Stimulated activated CD4-positive, alpha-beta T cell treated with anti-CD3 and anti-CD28 coated beads, TNF-alpha, amount 100 ng/mL, for 4 hours (primary cell): ENCODE results near the gene UNK.
"Not testable (repeated sequence)": the region's sequence is repeated elsewhere in the genome, so short reads cannot be mapped to it uniquely, and the experiment has no call there.

Experiments
- DNase-seq, 3 experiments: peaks; one replicate each; pipeline ENCODE4 v3.0.0-alpha.2; 2020; ENCODE audit warnings: low read depth in 3 of 3

Gene UNK

GRCh38 chr17:75848523-75849278 is 64.1 kb downstream of the UNK start:
- peak; percentile 57 to 85 (median 74) for DNase-seq

GRCh38 chr17:75849279-75849646 is 64.7 kb downstream of the UNK start:
- no peak for DNase-seq

- DNase-seq: no peak
Measured at GRCh38 chr17:75849724-75850123, 65.1 kb downstream of the UNK start.

- DNase-seq: no peak
Measured at GRCh38 chr17:75850928-75851692, 66.5 kb downstream of the UNK start.

- not testable (repeated sequence) for DNase-seq
Measured at GRCh38 chr17:75851693-75851991, 67.0 kb downstream of the UNK start.

- DNase-seq: no peak
Measured at GRCh38 chr17:75853433-75853832, 68.8 kb downstream of the UNK start.

DNA sequence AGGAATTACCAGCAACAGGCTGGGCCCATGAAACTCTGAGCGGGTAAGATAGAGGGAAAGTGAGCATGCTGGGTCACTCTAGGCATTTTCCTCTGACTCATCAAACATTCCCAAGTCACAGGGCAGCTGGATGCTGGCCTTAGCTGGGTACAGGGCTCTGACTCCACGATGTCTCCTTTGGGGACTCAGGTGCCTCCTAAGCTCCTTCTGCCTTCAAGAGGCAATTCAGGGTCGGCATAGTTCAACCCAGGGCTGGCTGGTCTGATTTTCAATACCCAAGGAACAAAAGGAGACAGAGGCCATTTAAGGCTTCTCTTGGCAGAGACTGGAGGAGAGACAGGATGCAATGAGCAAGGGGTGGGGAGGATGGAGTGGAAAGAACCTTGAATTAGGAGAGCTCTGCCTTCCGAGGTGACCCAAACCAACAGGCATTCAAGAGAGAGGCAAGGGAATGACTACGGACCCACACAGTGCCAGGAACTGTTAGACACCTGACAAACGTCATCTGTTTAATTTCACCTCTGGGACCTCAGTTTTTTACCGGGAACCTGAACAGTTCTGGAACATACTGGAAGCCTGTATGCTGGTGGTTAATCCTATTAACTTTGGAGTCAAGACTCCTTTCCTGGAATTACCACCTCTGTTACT is 69.6 kb downstream of the UNK start:
- no peak for DNase-seq

- DNase-seq: no peak
Measured at GRCh38 chr17:75854881-75855309, 70.3 kb downstream of the UNK start.

- peak; percentile 87 to 98 (median 96) for DNase-seq
Measured at GRCh38 chr17:75855310-75856061, 70.9 kb downstream of the UNK start, which contains the start of gene WBP2. TSS of gene WBP2 (minus strand) at chr17:75855335. CDS start at chr17:75855297, 38 bp downstream.

DNA sequence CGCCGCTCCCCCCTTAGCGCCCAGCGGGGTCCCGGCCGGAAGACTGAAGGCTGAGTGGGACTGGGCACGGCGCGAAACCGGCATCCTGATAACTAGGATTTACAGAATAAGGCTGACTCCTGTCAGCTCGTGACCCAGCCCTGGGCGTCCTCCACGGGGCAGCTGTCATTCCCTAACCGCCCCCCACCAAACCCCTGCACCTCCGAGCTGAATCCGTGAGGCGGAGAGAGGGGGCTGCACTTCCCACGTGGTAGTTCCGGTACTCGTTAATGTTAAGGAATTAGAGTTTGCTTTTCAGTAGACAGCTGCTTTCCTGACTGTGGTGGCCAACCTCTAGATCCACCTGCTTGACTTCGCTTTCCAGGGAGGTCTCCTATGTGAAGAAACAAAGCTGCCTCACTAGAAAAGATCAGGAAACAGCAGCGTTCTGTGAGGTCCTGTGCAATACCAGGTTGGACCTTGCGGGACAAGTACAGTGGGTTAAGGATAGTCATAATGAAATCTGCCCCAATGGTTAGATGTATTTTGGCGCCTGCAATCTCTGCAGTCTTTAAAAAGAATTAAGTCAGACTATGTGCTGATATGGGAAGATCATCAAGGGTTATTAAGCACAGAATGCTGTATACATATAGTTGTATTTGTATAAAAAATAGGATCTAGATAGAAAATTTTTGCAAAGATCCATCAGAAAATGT is 71.6 kb downstream of the UNK start:
- no peak for DNase-seq

GRCh38 chr17:75859358-75859757 is 74.8 kb downstream of the UNK start:
- not testable (repeated sequence) for DNase-seq

- no peak for DNase-seq
Measured at GRCh38 chr17:75861927-75862317, 77.3 kb downstream of the UNK start.

DNA sequence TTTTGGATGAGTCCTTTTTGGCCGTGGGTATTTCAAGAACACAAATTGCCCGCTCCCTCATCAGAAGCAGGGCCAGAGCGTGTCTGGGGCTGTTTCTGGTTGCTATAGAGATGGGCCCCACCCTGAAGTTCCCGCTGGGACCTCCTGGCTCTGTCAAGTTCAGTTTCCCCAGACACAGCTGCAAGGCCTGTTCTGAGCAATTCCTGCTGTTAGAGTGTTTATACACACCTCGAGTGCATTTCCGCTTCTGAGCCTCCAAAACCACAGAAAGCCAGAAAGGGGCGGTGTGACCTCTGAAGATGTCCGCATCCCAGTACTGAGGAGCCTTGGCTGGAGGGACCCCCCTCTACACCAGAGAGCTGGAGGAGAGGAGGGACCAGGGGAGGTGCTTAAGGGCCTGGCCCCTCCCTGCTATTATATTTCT is 79.9 kb downstream of the UNK start:
- no peak for DNase-seq

DNA sequence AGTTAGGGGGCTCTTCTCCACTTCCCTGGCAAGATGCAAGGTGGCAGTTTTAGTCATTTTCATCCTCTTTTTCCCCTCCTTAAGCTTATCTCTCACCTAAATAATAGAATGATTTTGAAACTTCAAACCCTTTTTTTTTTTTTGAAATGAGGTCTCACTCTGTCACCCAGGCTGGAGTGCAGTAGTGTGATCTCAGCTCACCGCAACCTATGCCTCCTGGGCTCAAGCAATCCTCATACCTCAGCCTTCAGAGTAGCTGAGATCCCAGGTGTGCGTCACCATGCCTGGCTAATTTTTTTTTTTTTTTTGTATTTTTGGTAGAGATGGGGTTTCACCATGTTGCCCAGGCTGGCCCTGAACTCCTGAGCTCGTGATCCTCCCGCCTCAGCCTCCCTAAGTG is 80.3 kb downstream of the UNK start:
- DNase-seq: not testable (repeated sequence)

- not testable (repeated sequence) for DNase-seq
Measured at GRCh38 chr17:75865404-75866188, 81.0 kb downstream of the UNK start.

DNA sequence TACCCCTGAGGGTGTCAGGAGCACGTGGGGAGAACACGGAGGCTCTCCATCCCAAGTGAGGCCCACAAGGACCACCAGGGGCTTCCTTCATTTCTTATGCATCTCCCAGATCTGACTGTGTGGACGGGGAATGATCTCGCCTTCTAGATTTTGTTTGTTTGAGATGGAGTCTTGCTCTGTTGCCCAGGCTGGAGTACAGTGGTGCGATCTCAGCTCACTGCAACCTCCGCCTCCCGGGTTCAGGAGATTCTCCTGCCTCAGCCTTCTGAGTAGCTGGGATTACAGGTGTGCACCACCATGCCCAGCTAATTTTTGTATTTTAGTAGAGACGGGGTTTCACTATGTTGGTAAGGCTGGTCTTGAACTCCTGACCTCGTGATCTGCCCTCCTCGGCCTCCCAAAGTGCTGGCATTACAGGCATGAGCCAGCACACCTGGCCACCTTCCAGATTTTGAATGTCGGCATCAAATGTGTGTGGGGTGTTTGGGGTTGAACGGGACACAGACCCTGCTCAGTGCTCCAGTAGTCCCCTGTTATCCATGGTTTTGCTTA is 84.2 kb downstream of the UNK start:
- not testable (repeated sequence) for DNase-seq

DNA sequence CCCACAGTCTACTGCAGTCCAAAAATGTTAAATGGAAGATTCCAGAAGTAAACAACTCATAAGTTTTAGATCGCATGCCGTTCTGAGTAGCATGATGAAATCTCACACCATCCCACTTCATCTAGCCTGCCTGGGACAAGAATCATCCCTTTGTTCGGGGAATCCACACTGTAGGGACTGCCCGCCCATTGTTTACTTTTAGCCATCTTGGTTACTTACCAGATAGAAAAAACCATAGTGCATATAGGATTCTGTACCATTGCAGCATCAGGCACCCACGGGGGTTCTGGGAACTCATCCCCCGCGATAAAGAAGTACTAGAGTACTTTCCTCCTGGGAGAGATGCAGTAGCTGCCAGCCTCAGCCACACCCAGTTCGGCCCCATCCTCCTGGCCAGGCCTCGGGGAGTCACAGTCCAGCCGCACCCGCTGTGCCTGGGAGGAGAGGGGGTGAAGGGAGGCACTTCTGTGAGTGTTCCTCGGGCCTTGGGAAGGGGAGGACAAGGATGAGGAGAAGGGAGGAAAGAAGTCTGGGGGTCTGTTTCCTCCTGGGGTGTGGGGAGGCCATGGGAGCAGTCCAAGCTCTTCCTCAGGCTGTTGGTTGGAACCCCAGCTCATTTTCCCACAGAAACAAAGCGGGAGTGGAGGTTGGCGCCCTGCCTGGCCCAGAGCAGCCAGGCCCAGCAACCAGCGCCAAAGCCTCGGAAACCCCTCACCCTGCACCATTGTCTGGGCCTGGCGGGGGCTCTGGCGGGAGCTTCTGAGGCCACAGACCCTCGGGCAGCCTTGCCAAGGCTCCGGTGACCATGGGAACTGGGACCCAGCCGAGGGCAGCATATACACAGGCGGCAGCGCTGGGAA is 84.9 kb downstream of the UNK start:
- DNase-seq: no peak

DNA sequence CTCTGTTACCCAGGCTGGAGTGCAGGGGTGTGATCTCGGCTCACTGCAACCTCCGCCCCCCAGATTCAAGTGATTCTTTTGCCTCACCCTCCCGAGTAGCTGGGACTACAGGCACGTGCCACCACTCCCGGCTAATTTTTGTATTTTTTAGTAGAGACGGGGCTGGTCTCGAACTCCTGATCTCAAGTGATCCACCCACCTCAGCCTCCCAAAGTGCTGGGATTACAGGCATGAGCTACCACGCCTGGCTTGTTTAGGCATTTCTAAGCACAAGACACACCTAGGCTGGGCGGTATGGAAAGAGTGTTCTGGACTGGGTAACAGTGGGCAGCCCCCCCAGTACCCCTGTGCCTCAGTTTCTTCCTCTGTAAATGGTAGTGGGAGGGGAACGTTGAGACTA is 85.6 kb downstream of the UNK start:
- DNase-seq: not testable (repeated sequence)
